PC-9 (cell line): ENCODE data around the gene NR2C2.

Experiments
- EZH2 ChIP-seq: fragments of 200-600 bp; sonication (generic); IDR thresholded peaks from 2 replicates; pipeline ENCODE4 v1.8.0; 2017; ENCODE audit warnings: antibody characterized with exemption, low read depth
- TF ChIP-seq, protein P1 (sequence below): fragments of 200-600 bp; sonication (generic); conservative IDR thresholded peaks from 2 replicates; pipeline ENCODE4 v1.6.1; 2017; ENCODE audit warnings: mixed run types, antibody characterized with exemption, mild to moderate bottlenecking, moderate library complexity

DNA sequence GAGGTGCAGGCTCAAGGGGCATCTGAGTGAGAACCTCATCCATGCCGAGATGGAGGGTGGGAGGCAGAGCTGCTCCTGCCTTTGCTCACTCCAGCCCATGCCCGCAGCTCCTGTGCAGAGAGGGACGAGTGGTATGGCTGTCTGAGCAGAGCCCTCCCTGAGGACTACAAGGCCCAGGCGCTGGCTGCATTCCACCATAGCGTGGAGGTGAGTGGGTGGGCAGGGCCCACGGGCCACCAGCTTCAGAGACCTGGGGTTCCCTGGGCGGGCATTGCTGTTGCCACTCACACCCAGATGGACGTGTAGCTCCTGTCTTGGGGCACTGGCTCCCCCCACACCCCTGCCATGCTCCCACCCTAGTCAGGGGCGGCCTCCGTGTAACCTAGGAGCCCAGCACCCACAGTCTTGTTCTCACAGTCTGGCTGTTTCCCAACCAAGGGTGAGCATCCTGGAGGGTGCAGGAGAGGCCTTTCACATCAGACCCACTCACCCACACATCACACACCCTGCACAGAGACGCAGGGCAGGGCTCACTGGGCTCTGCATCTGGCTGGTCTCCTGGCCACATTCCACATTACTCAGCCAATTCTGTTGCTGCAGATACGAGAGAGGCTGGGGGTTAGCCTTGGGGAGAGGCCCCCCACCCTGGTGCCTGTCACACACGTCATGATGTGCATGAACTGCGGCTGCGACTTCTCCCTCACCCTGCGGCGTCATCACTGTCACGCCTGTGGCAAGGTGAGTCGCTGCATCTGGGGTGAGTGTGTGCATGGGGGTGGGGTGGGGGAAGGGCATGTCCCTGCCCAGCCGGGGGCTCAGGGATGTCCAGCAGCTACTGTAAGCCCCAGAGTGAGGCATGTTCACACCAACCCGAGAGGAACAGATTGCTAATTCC is 25.3 kb upstream of the NR2C2 start:
- no peak for TF ChIP-seq EZH2
- TF ChIP-seq, protein P1, sequence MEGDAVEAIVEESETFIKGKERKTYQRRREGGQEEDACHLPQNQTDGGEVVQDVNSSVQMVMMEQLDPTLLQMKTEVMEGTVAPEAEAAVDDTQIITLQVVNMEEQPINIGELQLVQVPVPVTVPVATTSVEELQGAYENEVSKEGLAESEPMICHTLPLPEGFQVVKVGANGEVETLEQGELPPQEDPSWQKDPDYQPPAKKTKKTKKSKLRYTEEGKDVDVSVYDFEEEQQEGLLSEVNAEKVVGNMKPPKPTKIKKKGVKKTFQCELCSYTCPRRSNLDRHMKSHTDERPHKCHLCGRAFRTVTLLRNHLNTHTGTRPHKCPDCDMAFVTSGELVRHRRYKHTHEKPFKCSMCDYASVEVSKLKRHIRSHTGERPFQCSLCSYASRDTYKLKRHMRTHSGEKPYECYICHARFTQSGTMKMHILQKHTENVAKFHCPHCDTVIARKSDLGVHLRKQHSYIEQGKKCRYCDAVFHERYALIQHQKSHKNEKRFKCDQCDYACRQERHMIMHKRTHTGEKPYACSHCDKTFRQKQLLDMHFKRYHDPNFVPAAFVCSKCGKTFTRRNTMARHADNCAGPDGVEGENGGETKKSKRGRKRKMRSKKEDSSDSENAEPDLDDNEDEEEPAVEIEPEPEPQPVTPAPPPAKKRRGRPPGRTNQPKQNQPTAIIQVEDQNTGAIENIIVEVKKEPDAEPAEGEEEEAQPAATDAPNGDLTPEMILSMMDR: no peak
